Adipose tissue (tissue), 3 donors: ENCODE data around the gene MESP2. TPM values are rescaled to one million over a fixed set of nuclear protein-coding genes. Genes with fewer than 3 reads are reported as not detected.

ENCODE experiments used
- H3K27ac ChIP-seq: one replicate; pipeline ENCODE4 v1.5.1; 2013; ENCODE audit warnings: low read depth, low read length
- WGBS, 3 donors: extraction: QIAGEN DNeasy Blood & Tissue Kit; methylation state at CpG; one replicate each; pipeline ENCODE4 v1.1.7; 2013; 5-methylcytosine and 5-hydroxymethylcytosine counted together
- polyA plus RNA-seq, 3 donors: library from polyadenylated mRNA; stranded (reverse); fragments of 200-250 nt; gene quantifications; one replicate each; pipeline ENCODE4 v1.2.3, GENCODE V29; 2013
- donor health status: healthy with polysubstance abuse.
- donor health status: Bipolar disorder and iron deficiency.
- donor health status: healthy.

Gene MESP2
- polyA plus RNA-seq, 3 donors, result 0.21 to 1.5 (median 0.39) TPM

DNA sequence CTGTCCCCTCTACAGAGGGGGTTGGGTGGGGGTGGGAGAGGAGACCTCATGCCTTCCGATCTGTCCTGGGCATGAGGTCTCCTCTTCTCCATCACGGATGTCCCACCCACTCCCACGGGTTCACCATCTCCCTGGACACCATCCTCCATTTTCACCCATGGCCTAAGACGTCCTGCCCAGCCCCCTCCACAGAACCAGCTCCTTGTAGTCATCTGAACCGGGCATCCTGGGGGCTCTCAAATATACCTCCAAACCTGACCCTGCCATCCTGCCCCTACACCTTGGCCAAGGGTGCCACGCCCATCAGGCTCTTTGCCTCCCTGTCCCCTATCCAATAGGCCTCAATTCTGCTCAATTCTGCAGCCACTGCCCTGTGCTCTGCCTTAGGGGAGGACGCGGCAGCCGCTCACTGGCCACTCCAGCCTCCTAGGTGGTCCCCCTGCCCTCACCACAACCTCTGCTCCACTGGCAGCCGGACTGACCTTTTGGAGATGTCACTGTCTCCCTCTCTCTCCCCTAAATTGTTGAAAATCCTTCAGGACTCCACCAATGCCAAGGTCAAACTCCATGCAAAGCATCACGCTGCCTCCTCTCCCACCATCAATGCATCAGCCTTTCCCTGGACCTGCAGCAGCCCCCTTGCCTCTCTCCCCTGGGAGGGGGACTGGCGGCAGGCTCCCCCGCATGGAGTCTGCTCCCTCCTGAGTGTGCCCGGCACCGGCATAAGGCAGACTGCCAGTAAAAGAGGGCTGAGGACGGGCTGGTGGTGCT is 47.9 kb downstream of the MESP2 start:
- no peak overlapping the region for H3K27ac ChIP-seq
- 90 to 96% (median 90%) methylated on average over 16 of the region's 16 CpGs for WGBS, 3 donors

DNA sequence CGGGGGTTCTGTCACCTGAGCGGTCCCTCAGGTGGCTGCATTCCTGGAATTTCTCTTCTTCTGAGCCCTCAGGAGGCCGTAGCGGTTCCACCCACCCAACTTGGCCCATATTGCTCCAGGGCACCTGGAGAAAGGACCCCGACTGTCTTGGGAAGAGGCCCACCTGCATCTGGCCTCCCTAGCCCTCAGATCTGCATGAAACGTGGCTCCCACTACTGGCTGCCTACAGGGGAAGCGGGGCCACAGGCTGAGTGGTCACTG is 48.4 kb downstream of the MESP2 start:
- WGBS, 3 donors, result 84 to 91% (median 85%) methylated on average over 7 of the region's 7 CpGs
- no peak overlapping the region for H3K27ac ChIP-seq

DNA sequence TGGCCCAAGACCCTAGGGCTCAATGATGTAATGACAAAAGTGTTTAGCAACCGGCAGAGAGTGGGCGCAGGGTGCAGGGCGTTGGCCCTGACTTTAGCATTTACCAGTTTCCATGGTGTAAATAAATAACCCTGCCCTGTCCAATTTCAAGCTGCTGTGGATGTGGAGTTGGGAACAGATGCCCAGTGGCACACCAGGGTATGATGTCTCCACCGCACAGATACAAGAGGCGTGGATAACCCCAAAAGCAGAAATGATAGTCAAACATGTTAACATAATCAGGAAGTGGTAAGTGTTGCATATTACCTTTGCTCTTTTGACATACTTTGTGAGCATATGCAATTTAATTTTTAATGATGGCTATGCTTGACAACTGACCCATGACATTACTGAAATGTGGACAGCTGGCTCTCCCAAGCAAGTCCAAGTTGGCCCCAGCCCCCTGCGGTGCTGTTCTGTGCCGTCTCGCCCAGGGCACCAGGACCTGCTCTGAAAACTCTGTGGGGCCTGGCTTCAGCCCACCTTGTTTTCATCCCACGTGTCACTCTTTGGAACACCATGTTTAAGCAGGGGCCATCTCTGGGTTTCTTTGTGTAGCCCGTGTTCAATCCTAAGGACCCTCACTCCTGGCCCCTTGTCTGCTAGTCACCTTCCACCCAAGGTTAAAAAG is 49.3 kb downstream of the MESP2 start:
- 57 to 82% (median 66%) methylated on average over 10 of the region's 10 CpGs for WGBS, 3 donors
- no peak overlapping the region for H3K27ac ChIP-seq

DNA sequence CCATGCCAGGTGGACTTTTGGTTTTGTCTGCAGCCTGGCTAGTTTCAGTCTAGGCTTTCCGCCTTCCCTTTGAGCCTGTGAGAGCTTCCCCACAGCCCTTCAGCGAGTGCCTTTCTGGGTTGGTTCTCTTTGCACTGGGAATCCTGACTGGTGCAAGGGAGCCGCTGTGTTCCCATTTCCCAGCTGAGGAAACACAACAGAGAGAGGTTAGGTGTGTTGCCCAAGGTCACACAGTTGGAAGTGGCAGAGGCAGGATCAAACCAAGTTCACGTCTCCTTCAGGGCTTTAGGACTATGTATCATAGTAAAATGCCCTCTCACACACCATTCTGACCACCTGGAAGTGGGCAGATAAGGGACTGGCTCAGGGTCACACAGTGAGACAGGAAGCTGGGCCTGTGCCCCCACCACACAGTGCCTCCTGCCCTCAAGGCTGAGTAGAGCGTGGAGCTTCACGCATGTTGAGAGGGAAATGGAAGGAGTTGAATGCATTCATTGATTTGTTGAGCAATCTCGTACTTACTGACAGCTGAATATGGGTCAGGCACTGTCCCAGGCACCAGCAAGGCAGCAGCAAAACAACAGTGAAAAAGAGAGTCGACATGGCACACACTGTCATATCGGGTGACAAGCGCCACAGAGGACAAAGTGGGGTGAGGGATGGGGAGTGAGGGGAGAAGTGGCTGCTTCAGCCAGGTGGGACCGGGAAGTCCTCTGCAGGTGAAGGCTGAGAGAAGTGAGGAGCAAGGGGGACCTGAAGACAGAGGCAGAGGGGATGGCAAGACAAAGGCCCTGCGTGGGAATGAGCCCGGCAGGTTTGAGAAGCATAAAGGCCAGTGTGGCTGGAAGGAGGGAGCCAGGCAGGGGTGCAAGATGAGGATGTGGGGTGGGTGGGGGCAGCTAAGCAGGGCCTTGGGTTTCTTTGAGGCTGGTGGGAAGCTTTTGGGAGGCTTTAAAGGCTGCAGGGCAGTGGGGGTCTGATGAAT is 50.8 kb downstream of the MESP2 start:
- 60 to 87% (median 86%) methylated on average over 13 of the region's 13 CpGs for WGBS, 3 donors
- no peak overlapping the region for H3K27ac ChIP-seq

DNA sequence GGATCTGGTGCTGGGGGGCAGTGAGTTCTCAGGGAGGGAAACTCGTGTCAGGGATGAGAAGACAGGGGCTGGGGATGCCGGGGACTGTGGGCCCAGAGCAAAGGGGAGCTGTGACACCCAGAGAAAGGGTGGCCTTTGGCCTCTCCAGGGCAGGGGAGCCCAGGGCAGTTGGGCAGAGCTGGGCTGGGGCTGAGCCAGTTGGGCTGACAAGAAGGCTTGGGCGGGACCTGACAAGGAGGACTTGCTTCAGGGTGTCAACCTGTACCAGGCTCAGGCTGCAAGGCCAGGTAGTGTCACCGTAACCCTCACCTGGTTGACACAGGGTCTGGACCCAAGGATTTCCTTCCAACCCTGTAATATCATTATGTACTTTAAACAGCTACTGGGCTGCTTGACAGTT is 51.7 kb downstream of the MESP2 start:
- 69 to 84% (median 76%) methylated on average over 4 of the region's 4 CpGs for WGBS, 3 donors
- H3K27ac ChIP-seq, result no peak overlapping the region

Other genes with a start within 250 kb of the MESP2 start
- gene TICRR, start 200.9 kb upstream of the MESP2 start, polyA plus RNA-seq, result under 1 TPM in 2 of 3 donors, not detected in 1; 0.05 to 0.06 TPM
- gene KIF7, start 120.9 kb upstream of the MESP2 start, polyA plus RNA-seq, result 1 to 10 TPM in 2 of 3 donors, under 1 TPM in 1; 0.78 to 6.4 (median 2.9) TPM
- 1,000 to 10,000 TPM in 1 of 3 donors, 100 to 1,000 TPM in 2; 128 to 1,761 (median 559) TPM for gene PLIN1, start 97.0 kb upstream of the MESP2 start, polyA plus RNA-seq
- gene PEX11A, start 85.6 kb upstream of the MESP2 start, polyA plus RNA-seq, result 10 to 100 TPM; 11.3 to 40.4 (median 12.8) TPM
- gene WDR93, start 85.5 kb upstream of the MESP2 start, polyA plus RNA-seq, result under 1 TPM in 2 of 3 donors, not detected in 1; 0.18 to 0.92 TPM
- 10 to 100 TPM in 1 of 3 donors, 1 to 10 TPM in 2; 2.4 to 25.5 (median 4.0) TPM for gene MESP1, start 25.1 kb upstream of the MESP2 start, polyA plus RNA-seq
- 100 to 1,000 TPM in 1 of 3 donors, 10 to 100 TPM in 2; 20.1 to 527 (median 47.6) TPM for gene ANPEP, start 38.5 kb downstream of the MESP2 start, polyA plus RNA-seq
- 10 to 100 TPM; 14.2 to 34.0 (median 29.2) TPM for gene AP3S2, start 117.7 kb downstream of the MESP2 start, polyA plus RNA-seq
- 10 to 100 TPM in 2 of 3 donors, 1 to 10 TPM in 1; 9.0 to 24.0 (median 18.8) TPM for gene ARPIN, start 136.6 kb downstream of the MESP2 start, polyA plus RNA-seq
- gene ZNF710, start 225.0 kb downstream of the MESP2 start, polyA plus RNA-seq, result 10 to 100 TPM in 1 of 3 donors, 1 to 10 TPM in 2; 4.5 to 75.8 (median 4.9) TPM